AG09319 (cell line): Measurements from ENCODE around the gene ZNF646.

Experiments used
- DNase-seq: peaks from one replicate; pipeline ENCODE4 v3.0.0-alpha.2; 2010; ENCODE audit warnings: low read depth; ENCODE audit errors: extremely low read depth
- CTCF ChIP-seq: IDR thresholded peaks from 2 replicates; pipeline ENCODE4 v1.5.1; 2011; ENCODE audit warnings: low read depth, mild to moderate bottlenecking, inconsistent platforms, low read length, moderate library complexity

ZNF646 gene

GRCh38 chr16:31071861-31072260 is 2.4 kb upstream of the ZNF646 start:
- DNase-seq: peak; percentile 94
- TF ChIP-seq CTCF: no peak

DNA sequence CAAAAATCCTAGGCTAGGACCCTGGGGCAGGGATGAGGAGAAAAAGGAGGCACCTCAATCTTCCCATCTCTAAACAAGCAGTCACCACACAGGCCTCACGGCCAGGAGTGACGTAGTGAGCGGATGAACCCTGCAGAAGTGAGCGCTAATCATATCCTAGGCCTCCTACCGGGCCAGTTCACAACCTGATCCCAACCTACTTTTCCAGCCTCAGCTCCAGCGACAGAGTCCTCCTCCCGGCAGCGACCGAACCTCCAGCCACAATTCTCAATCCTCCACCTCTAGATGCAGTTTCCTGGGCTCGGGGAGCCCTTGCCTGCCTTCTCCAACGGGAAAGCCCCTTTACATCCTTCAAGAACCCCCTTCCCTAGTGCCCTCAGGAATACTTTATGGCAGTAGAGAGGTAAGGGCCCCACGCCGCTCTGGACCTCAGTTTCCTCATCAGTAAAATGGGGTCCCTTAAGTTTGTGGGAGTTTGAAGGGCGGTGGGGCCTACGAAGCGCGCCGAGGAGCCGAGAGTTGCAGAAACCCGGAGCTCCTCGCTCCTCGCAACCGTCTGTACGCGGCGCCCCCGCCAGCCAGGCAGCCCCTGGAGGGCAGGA is 1.6 kb upstream of the ZNF646 start:
- no peak for DNase-seq
- no peak for TF ChIP-seq CTCF

GRCh38 chr16:31073142-31073969 is 866 bp upstream of the ZNF646 start:
- TF ChIP-seq CTCF: no peak
- DNase-seq: peak; percentile 62

GRCh38 chr16:31074814-31075183 is 577 bp downstream of the ZNF646 start:
- no peak; the same call in none of the 2 replicates for TF ChIP-seq CTCF
- DNase-seq: no peak

DNA sequence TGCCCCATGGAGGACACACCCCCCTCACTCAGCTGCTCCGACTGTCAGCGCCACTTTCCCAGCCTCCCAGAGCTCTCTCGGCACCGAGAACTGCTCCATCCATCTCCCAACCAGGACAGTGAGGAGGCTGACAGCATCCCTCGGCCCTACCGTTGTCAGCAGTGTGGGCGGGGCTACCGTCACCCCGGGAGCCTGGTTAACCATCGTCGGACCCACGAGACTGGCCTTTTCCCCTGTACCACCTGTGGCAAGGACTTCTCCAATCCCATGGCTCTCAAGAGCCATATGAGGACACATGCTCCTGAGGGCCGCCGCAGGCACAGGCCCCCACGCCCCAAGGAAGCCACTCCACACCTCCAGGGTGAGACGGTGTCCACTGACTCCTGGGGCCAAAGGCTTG is 2.1 kb downstream of the ZNF646 start:
- no peak for TF ChIP-seq CTCF
- no peak for DNase-seq

DNA sequence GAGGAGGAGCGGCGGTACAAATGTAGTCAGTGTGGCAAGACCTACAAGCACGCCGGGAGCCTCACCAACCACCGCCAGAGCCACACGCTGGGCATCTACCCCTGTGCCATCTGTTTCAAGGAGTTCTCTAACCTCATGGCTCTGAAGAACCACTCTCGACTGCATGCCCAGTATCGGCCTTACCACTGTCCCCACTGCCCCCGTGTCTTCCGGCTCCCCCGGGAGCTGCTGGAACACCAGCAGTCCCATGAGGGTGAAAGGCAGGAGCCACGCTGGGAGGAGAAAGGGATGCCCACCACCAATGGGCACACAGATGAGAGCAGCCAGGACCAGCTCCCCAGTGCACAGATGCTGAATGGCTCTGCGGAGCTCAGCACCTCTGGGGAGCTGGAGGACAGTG is 2.8 kb downstream of the ZNF646 start:
- no peak for TF ChIP-seq CTCF

GRCh38 chr16:31077592-31078396 is 3.6 kb downstream of the ZNF646 start:
- TF ChIP-seq CTCF: no peak
- no peak for DNase-seq

More for the DNA sequence above, 2.8 kb downstream of the ZNF646 start:
- DNase-seq: no peak
